NCI-H146 treated with DMSO at 0.1 percent for 48 hours (cell line): Measurements from ENCODE around the gene ARHGAP15.

ENCODE experiments used
- DNase-seq: peaks from one replicate; lab custom pipeline; 2025; ENCODE audit not compliant: unreplicated experiment; lab: John Stamatoyannopoulos, UW

The ARHGAP15 gene

GRCh38 chr2:143336719-143337210, 207.5 kb downstream of the ARHGAP15 start:
- DNase-seq: no peak

GRCh38 chr2:143341478-143341877, 212.3 kb downstream of the ARHGAP15 start:
- no peak for DNase-seq

DNA sequence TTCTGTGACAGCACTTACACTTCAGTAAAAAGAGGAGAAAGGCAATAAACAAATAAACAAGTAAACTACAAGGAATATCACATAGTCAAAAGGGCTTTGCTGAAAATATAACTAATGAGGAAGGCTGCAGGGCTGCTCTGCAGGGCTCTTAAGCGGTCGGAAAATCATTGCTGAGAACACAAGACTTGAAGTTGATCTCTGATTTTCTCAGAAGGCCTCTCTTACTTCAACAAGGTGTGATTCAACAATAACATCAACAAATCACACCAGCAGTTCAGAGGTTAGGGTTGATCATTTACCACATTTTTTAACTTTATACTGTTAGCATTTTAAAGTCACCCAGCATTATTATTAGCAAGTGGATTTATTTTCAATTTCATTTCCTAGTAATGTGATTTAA, 215.6 kb downstream of the ARHGAP15 start:
- DNase-seq: no peak

DNA sequence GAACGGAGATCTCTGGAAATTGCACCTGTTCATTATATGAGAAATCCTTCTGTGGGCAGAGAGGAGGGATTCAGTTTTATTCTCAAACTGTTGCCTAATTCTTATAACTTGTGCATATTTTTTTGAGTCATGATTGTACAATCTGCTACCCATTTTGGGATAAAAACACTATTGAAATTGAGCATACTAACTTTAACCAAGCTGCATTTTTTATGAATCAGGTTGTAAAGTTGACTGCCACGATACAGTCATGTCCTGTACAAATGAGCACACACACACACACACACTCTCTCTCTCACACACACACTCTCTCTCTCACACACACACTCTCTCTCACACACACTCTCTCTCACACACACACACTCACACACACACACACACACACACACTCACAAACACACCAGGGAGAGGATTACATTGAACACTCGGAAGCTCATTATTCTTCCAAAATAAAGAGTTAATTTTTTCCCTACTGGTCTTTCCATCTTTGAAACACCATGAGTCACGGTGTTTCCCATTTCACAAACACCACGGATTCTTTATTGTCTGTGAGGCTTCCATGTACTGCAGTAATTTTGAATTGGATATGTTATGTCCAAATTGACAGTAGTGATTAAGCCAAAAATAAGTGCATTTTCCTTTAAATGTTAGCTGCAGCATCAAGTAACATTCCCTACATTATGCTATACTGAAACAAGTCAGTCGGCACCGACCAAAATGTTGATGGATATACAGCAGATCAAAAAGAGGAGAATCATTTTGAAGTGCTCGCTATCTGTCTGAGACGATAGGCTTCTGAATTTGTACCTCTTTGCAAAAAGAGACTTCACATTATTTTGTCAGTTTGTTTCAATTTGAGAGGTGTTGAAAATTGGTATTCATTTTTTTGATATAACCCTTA, 216.9 kb downstream of the ARHGAP15 start:
- no peak for DNase-seq

DNA sequence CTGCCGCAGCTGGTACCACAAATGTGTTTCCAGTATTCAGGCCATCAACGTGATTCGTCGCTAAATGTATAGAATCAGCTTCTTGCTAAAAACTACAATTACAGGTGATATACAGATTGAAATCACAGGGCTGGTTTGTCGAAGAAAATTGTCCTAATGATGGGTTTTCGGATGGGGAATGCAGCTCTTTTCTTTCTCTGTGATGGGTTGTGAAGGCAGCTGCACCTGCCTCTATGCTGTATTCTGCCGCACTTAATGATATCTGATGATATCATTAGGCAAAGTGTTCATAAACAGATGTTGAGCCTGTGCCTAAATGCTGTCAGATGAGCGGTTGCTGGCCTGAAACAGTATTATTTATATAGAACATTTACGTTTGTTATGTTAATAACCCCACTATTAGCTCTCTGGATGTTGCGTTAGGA, 218.1 kb downstream of the ARHGAP15 start:
- peak; percentile 69 for DNase-seq

- DNase-seq: no peak
These were observed 218.7 kb downstream of the ARHGAP15 start for GRCh38 chr2:143347901-143348414.

DNA sequence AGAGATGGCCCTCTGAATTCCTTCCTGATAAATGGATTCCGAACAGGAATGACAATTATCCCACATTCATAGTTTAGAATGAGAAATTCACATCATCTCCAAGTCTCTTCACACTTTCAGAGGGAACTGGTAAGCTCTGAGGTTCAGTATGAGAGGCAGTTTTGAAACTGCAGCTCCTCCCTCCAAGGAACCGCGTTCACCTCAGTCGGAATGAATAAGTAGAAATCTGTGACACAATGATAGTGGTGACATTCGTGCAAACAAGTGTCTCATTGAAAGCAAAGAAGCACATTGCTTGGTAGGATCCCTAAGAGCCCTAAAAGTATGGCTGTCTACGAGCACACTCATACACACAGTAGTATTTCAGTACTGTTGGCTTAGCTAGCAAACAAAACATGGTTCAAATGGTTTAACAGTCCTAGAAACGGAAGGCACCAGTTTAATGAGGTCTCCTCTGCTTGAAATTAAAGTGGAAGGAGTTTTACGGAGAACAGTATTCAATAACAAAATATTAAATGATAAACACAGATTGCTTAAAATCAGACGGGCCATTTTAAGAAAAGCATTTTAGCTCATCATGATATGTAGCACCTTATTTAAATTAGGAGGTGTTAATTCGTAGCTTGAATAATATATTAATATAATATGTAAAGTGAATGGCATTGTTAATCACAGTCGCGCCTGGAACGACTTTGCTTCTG, 225.0 kb downstream of the ARHGAP15 start:
- DNase-seq: no peak

GRCh38 chr2:143355870-143356269, 226.7 kb downstream of the ARHGAP15 start:
- DNase-seq: no peak

DNA sequence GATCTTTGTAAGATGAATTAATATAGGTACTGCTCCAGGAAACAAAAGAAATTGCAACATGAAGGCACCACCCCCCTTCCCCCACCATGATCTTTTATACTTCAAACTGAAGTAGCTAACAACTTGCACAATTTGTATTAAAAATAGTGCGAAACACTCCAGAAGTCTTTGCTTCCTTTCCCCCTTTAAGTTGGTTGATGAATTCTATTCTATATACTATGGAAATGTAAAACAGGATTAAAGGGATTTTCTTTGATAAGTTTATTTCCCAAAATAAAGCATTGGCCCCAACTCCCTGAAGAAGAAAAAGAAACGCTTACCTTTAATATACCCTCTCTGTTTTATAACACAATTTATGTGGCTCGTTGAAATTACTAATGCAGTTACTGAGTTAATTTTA, 227.1 kb downstream of the ARHGAP15 start:
- no peak for DNase-seq

DNA sequence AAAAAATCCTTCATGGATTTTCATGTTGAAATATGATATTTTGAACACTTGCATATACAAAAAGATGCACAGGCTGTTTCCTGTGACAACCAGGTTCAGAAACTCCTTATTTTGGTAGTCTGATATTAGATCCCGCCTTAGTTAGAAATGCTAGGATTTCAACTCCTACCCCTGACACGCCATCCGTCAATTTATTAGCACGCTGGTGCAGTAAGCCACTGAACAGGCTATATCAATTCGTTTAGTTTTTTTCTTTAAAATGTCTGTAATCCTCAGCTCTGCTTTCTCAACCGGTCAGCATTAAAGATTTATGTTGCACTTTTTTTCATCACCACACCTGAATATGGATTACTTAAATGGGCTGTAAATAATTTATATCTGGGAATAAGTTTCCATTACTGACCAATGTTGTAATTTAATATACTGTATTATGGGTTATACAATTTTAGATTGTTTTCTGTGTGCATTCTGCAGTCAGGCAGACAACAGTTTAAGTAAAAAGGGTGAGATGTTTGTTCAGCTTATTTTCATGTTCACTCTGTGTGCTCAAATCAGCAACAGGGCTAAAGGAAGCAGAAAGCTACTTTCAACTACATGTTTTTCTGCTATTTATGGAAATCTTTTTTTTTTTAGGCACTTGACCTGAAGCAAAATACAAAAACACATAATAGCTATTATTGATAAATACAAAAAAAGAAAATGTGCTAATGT, 227.7 kb downstream of the ARHGAP15 start:
- DNase-seq: no peak

GRCh38 chr2:143357966-143358365, 228.7 kb downstream of the ARHGAP15 start:
- no peak for DNase-seq

- DNase-seq: no peak
These were observed 232.1 kb downstream of the ARHGAP15 start for GRCh38 chr2:143361346-143361745.

GRCh38 chr2:143371616-143372015, 242.4 kb downstream of the ARHGAP15 start:
- no peak for DNase-seq

- DNase-seq: no peak
These were observed 246.2 kb downstream of the ARHGAP15 start for GRCh38 chr2:143375384-143375880.

GRCh38 chr2:143378996-143379395, 249.8 kb downstream of the ARHGAP15 start:
- no peak for DNase-seq

DNA sequence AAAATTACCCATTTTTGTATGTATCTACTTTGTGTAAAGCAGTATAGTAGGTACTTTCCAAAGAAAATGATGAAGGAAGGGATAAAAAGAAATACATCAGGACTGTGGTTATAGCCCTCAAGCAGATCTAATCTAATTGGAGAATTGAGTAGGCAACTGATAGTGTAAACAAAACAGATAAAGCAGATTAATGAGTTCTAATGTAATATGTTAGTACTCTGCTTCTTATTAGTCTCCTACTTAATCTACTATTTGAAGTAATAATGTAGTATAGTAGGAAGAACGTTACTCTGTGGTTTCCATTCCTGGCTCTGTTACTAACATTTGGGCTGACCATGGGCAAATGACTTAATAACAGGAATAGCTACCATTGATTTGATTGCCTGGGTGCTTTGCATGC, 250.7 kb downstream of the ARHGAP15 start:
- DNase-seq: no peak

DNA sequence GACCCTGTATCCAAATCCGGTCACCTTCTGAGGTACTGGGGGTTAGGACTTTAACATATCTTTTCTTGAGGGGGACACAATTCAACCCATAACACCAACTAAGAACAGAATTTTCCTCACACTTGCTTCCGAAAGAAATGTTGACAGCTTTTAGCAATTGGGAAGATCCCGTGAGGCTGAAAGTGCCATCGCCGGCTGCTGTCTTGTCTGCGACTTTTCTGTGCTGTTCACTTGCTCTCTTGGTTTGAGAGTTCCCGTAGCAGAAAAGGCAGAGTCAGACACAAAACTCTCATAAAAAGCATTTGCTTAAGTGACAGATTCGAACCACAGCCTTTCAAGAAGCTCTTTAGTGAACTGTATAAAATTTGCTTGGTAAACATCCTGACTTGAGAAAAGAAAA, 253.4 kb downstream of the ARHGAP15 start:
- no peak for DNase-seq

DNA sequence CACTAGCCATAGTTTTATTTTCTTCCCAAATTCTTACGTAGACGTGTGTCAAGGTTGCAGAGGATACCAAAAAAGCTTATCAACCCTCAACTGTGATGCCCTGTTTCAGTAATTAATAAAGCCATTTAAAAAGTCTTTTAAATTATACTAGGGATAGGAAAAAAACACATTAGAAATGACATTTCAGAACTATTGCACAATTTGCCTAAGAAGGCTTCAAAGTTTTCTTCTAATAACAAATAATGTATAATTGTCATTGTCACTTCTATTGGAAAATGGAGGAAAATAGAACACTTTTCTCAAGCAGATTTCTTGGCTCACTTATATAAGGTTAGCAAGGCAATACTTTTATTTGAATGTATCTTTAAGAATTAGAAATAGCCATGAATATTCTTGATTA, 253.8 kb downstream of the ARHGAP15 start:
- no peak for DNase-seq

DNA sequence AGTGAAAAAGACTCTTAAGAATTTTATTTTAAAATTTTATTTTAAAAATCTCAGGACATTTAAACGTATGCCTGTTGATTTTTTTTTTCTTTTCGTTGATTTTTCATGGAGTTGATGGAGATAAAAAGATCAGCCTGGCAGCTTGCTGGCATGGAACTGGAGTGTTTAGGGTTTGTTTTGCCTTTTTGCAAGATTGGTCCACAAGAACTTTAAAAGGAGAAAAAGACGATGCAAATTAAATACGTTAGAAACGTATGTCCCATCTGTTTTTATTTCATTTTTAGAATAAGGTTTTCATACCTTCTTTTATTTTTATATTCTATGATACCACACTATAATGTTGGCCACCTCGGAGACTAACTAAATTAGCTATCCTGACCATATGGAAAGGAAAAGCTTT, 254.9 kb downstream of the ARHGAP15 start:
- DNase-seq: no peak

DNA sequence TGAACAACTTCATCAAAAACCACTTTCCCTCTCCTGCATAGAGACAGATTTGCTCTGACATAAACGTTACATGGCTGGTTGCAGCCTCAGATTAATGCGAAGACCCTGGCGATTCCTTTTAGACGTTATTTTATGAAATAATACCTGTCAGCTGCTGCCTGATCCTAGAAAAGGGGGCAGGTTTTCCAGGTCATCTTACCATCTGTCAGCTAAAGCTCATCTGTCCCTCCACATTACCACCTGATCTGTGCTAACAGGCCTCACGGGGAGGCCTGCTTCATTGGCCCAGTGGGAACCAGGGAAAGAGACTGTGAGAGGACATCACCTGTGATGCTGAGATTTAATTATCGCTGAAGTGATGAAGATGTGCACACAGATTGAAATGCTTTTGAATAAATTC, 261.0 kb downstream of the ARHGAP15 start:
- peak; percentile 14 for DNase-seq

GRCh38 chr2:143392358-143392757, 263.1 kb downstream of the ARHGAP15 start:
- no peak for DNase-seq
